ENCODE results near the gene TNRC18. TPM values are rescaled to one million over a fixed set of nuclear protein-coding genes. Genes with fewer than 3 reads are reported as not detected.
"Not testable (repeated sequence)": the region's sequence is repeated elsewhere in the genome, so short reads cannot be mapped to it uniquely, and the experiment has no call there.

The TNRC18 gene
- total RNA-seq, 1 donor from 2014 or later = 33.2 TPM

DNA sequence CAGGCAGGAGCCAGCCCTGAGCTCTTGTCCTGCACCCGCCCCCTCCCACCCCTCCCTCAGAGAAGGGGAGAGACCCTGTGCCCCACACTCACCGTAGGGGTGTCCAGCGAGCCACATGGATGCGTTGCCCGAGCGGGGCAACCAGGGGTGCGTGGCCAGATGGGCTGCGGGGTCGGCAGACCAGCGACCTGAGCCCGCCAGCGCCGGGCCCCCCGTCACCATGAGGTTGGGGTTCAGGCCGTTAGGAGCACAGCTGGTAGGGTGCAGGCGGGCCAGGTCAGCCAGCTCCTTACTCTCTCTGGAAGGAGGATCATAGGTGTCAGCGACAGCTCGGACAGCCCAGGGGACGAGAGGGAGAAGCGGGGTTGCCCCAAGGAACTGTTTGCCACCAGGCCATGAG, 46.4 kb downstream of the TNRC18 start:
- DNase-seq (ENCODE audit: low spot score) = no peak

DNA sequence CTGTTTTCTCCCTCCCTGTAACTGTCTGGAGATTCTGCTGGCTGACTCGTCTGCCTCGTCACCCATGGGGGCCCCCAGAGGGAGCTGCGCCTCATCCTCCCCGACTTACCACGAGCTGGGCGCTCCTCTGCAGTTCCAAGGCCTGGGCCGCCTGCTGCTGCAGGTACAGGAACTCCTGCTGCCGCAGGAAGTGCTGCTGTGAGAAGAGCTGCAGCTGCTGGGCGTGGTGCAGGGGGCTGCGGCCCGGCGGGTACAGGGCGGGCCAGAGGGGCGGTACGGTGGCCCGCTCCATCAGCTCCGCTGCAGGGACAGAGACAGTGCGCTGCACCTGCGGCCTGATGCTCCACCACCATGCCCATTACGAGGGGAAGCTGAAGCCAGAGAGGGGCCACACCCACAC, 47.7 kb downstream of the TNRC18 start:
- DNase-seq (ENCODE audit: low spot score) = no peak

GRCh38 chr7:5374464-5374863, 49.2 kb downstream of the TNRC18 start:
- no peak for DNase-seq (ENCODE audit: low spot score)

GRCh38 chr7:5373300-5373699, 50.3 kb downstream of the TNRC18 start:
- no peak for DNase-seq (ENCODE audit: low spot score)

GRCh38 chr7:5370454-5371353, 52.9 kb downstream of the TNRC18 start:
- DNase-seq (ENCODE audit: low spot score) = no peak

DNA sequence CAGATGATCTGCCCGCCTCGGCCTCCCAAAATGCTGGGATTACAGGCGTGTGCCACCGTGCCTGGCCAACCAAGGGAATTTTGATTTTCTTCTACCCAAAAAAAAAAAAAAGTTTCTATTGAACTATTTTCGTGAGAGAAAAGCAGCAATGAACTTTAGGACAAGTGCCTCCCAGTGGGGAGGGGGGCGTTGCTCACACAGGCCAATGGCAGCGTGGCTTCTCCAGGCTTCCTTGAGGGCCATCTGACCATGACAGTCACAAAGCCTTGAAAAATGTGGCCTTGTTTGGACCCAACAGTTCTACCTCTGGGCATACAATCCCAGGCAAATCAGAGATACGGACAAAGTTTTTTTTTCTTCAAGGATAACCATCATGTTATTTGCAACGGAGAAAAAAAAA, 56.0 kb downstream of the TNRC18 start:
- no peak for DNase-seq (ENCODE audit: low spot score)

DNA sequence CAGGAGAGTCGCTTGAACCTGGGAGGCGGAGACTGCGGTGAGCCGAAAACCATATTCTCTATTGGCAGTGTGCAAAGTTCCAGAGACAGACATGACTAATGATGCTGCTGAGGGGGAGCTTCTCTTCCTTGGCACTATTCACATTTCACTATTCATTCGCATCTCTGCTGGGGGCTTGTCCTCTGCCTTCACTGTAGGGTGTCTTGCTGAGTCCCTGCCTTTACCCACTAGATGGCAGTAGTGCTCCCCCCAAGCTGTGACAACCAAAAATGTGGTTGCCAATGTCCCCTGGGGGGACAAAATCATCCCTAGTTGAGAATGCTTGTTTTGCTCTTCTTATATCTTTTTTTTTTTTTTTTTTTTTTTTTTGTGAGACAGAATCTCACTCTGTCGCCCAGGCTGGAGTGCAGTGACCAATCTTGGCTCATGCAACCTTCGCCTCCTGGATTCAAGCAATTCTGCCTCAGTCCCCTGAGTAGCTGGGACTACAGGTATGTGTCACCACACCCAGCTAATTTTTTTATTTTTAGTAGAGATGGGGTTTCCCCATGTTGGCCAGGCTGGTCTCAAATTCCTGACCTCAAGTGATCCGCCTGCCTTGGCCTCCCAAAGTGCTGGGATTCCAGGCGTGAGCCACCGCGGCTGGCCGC, 57.5 kb downstream of the TNRC18 start:
- peak; percentile 78 for DNase-seq (ENCODE audit: low spot score)

DNA sequence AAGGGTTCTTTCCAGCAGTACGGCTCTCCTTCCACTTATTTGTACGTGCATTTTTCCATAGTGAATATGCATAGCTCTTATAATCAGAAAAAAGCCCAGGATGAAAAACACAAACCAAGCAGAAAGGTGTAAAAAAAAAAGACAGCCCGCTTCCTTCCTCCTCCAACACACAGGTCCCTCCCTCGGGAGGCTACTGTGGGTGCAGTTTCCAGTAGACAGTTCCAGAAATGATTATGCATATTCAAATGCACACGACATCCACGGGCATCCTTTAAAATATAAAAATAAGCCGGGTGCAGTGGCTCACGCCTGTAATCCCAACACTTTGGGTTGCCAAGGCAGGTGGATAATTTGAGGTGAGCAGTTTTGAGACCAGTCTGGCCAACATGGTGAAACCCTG, 59.9 kb downstream of the TNRC18 start:
- DNase-seq (ENCODE audit: low spot score) = no peak

DNA sequence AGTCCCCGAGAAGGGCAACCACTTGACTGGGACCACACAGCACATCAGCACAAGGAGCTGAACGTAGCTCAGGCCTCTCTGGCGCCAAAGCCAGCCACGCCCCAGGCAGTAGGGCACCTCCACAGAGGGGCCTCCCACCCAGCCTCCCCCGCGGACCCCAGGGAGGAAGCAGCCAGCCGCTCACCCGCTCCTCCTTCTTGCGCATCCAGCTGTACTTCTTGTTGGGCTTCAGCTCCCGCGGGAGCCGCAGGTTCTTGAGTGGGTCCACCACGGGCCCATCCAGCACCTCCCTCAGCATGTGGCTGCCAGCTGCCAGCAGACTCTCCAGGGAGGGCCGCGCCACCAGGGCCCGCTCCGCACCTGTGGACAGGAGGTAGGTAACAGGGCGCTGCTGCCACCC, 61.2 kb downstream of the TNRC18 start:
- no peak for DNase-seq (ENCODE audit: low spot score)

DNA sequence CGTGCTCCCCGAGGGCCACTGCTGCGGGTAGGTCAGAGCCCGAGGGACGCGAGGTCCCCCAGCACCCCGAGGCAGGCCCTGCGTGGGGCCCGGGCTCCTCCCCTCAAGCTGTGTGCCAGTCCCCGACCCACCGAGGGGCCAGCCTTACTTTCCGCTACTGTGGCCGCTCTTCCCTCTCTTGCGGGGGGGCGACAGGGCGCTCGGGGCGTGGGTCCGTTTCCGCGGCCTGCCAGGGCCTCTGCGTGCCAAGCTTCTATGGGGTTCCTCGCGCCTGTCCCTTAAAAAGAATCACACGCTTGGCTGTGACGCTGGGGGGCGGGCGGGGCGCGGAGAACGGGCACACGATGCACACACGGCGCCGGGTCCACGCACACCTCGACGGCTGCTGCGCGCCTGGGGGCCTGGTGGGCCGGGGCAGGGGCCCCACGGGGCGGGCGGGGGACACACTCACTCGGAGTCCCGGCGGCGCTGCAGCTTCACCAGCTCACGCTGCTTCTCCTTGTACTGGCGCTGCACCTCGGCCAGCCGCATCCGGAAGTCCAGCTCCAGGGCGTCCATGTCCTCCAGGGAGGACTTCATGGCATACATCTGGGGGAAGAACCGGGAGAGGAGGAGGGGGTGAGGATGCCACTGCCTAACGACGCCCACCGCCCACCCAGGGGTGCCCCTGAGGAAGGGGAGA, 62.0 kb downstream of the TNRC18 start:
- DNase-seq (ENCODE audit: low spot score) = no peak

DNA sequence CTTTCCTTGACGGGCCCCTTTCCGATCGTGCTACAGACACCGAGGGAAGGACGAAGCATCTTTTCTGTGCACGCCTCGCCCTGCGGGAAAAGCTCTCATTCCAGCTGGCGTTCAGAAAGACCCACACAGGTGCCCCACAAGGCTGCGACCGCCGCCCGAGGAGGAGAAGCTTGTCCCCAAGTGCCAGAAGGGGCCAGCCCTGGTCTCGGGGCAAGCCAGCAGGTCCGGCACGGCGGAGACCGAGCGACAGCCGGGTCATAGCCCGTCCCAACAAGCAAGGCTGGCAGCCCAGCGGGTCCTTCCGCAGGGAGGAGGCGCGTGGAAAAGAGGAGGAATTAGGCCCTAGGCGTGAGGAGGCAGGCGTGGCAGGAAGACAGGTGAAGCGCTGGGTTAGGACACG, 62.7 kb downstream of the TNRC18 start:
- no peak for DNase-seq (ENCODE audit: low spot score)

- no peak for DNase-seq (ENCODE audit: low spot score)
Observed at GRCh38 chr7:5360451-5360850, 63.2 kb downstream of the TNRC18 start.

GRCh38 chr7:5360021-5360420, 63.6 kb downstream of the TNRC18 start:
- DNase-seq (ENCODE audit: low spot score) = not testable (repeated sequence)

DNA sequence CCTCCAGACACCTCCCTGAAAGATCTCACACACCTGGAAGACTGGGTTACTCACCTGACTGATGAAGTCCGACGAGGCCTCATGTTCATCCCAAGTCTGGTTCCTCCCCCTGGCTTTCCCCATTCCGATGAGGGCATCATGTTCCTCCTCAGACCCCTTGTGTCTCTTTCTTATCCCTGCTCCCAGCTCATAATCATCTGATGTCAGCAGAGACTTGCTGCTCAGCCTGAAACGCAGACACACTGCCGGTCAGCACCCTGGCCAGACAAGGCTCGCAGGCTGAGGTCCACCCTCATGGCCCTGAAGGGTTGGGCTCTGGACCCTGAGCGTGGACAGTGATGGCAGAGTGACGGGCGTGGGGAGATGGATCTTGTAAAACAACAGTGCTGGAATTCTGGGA, 64.3 kb downstream of the TNRC18 start:
- no peak for DNase-seq (ENCODE audit: low spot score)

- peak; percentile 60 for DNase-seq (ENCODE audit: low spot score)
Observed at GRCh38 chr7:5357951-5358350, 65.7 kb downstream of the TNRC18 start.

DNA sequence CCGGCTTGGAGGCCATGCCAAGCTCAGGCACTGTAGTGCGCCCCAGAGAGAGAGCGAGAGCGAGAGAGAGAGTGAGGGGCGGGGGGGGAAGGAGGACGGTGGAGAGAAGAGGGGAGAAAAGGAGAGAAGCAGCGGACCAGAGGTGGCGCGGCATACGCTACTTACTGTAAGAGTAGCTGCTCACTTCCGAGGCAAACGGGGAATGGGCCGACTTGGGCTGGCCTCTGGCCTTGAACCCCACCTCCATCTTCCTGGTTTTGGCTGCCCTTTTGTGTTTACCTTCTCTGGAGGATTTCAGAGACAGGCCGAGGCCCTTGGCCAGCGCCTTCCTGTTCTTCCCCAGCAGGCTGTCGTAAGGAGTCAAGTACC, 66.9 kb downstream of the TNRC18 start:
- DNase-seq (ENCODE audit: low spot score) = no peak

DNA sequence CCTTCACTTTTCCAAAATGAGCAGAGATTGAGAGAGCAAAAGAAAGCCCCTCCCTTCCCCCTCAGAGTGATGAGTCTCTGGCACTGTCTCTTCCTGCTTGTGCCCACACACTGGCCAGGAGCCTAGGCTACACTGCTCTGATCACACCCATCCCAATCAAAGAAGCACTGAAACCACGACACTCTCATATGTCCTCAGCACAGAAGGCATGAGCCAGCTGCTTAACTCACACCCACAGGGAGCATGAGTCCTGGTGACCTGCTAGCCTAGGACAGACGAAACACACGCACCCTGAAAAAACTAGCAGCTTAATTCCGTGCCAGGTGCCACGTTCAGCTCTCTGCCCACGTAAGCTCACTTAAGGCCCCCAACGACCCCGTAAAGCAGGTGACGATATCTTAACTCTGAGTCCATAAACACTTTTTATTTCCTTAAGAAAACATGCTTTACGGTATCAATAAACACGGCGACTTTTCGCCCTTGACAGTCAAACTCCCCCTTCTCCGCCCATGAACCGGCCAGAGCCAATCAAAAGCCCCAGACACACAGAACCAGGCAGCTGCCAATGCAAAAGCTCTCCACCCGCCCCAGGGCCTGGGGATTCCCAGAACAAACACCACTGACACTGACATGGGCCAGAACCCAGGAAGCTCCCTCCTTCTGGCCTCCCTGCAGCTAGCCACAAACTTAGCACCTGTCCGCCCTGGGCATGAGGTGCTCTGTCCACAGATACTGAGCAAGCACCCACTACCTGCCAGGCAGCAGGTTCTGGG, 69.0 kb downstream of the TNRC18 start:
- peak; percentile 82 for DNase-seq (ENCODE audit: low spot score)

- no peak for DNase-seq (ENCODE audit: low spot score)
Observed at GRCh38 chr7:5352440-5353010, 71.1 kb downstream of the TNRC18 start.

- no peak for DNase-seq (ENCODE audit: low spot score)
Observed at GRCh38 chr7:5351507-5352265, 71.9 kb downstream of the TNRC18 start.

GRCh38 chr7:5350600-5351385, 72.8 kb downstream of the TNRC18 start:
- no peak for DNase-seq (ENCODE audit: low spot score)

Measured in umbilical cord (tissue), 2 donors.